Mucosa of descending colon (tissue), 3 donors: ENCODE results near the gene CCT6A. TPM values are rescaled to one million over a fixed set of nuclear protein-coding genes. Genes with fewer than 3 reads are reported as not detected.
A peak's percentile ranks its signal among the peaks of the same experiment; 100 is the strongest.
"Not testable (repeated sequence)": the region's sequence is repeated elsewhere in the genome, so short reads cannot be mapped to it uniquely, and the experiment has no call there.

Source experiments
- ATAC-seq: fragments of 200-7000 bp; cut with Tn5 transposase; one replicate; pipeline ENCODE4 v1.9.1; 2020; ENCODE audit warnings: mild to moderate bottlenecking, moderate library complexity
- DNase-seq, 3 donors: peaks; one replicate each; pipeline ENCODE4 v3.0.0-alpha.2; 2020
- H3K36me3 ChIP-seq: fragments of 200-600 bp; one replicate; pipeline ENCODE4 v1.8.0; 2021; ENCODE audit warnings: low read depth, mild to moderate bottlenecking
- H3K4me1 ChIP-seq: fragments of 200-600 bp; one replicate; pipeline ENCODE4 v1.8.0; 2021; ENCODE audit warnings: low read depth, mild to moderate bottlenecking
- H3K4me3 ChIP-seq: fragments of 200-600 bp; one replicate; pipeline ENCODE4 v1.8.0; 2021; ENCODE audit warnings: mild to moderate bottlenecking
- H3K9me3 ChIP-seq: fragments of 200-600 bp; one replicate; pipeline ENCODE4 v1.8.0; 2021; ENCODE audit warnings: mild to moderate bottlenecking
- CTCF ChIP-seq: fragments of 200-600 bp; IDR thresholded peaks from one replicate; pipeline ENCODE4 v1.8.0; 2022; ENCODE audit warnings: antibody characterized with exemption, mild to moderate bottlenecking
- intact Hi-C, 2 donors: fragments of 100-400 bp; cut with DNase I in 1 of 2; cut with micrococcal nuclease in 1 of 2; formaldehyde crosslinking; loops; one replicate each; pipeline versions ENCODE4 v1.11.0 to v1.11.1; 2022; cut with DNase I, micrococcal nuclease
- total RNA-seq, 3 donors: library from RNA; stranded (reverse); fragmentation: NEBNext Ultra II Directional in 2 of 3; extraction: Animal tissue kit (Norgen Biotek cat#: 25700) in 2 of 3; gene quantifications; one replicate each; pipeline versions ENCODE4 v1.2.1 to v1.2.4, GENCODE V29; 2021 to 2023
- donor health status: DM: no; HTN: no; CAD: no; lungs with moderate emphysema.
- donor health status: DM: no; HTN: no; CAD: no.
- donor health status: DM: no; HTN: yes; CAD: no.

CCT6A gene
- total RNA-seq, 3 donors from 2014 or later = 62.7 to 92.1 (median 83.4) TPM

DNA sequence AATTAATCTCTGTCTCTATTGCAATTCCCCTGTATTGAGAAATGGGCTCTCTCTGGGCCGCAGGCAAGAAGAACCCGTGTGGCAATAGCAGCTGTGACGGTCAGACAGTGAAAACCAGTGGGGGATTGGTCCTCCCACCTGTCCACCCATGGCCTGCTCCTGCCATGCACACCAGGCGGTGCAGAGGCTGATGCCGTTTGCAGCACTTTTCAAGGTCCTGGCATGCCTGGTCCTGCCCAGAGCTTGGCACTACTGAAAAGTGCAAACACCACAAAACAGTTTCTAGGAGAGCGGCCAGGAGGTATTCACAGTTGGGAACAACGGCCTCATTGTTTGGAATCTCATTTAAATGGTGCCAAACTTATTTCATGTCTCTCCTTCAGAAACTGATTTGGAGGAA, 41.9 kb upstream of the CCT6A start:
- intact Hi-C loops = loop anchor here in 1 of 2 donors (10.0 kb wide), 1 partner anchor 65 kb away; no protein-coding TSS in a partner anchor
- DNase-seq (peak in 2 of 3 donors; percentile 35 to 54), ATAC-seq (peak; percentile 86)
- Histone ChIP-seq H3K36me3 (no peaks in the 10 kb centered on the region), H3K4me1 (no peaks in the 10 kb centered on the region), H3K4me3 (no peak overlapping the region), H3K9me3 (no peaks in the 10 kb centered on the region)
- TF ChIP-seq CTCF = no peak

DNA sequence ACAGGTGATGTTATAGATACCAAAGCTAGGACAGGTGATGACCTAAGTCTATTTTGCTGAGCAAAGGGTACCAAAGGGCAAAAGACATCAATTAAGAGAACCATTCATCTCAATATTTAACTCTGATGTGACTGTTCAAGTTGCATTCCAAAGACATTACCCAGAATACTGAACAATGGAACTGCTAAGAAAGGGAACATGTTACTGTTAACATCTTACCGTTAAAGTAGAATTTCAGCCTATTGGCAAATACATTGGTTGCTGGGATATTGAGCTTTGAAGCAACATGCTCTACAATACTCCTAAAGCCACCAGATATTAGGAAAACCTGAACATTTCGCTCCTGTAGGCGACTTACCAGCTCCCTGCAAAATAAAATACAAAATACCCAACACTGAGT, 34.5 kb upstream of the CCT6A start:
- H3K36me3 ChIP-seq, H3K9me3 ChIP-seq, H3K4me3 ChIP-seq, H3K4me1 ChIP-seq, DNase-seq, intact Hi-C loops, ATAC-seq: not testable (repeated sequence)

DNA sequence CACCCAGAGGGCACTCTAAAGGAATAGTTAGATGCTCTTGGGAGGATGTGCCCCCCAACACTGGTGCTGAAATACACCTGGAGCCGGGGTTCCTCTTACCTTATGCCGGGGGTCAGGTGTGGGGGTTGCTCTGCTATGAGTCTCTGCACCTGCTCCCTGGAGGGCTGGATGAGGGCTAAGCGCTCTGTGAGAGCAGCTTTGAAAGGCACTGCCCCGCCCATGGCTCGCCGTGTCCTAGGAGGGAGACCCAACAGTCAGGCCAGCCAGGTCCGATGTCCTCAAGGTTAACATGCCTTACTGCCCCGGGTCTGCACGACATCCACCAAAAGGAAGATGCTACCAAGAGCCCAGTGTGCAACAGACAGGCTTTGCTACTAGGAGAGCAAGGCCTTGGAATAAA, 32.1 kb upstream of the CCT6A start:
- Histone ChIP-seq H3K9me3 (no peaks in the 10 kb centered on the region), H3K4me3 (no peak overlapping the region), H3K4me1 (no peaks in the 10 kb centered on the region), H3K36me3 (no peaks in the 10 kb centered on the region)
- peak in 1 of 3 donors; percentile 31 for DNase-seq
- no peak for ATAC-seq
- TF ChIP-seq CTCF = no peak
- intact Hi-C loops = no loop called here

DNA sequence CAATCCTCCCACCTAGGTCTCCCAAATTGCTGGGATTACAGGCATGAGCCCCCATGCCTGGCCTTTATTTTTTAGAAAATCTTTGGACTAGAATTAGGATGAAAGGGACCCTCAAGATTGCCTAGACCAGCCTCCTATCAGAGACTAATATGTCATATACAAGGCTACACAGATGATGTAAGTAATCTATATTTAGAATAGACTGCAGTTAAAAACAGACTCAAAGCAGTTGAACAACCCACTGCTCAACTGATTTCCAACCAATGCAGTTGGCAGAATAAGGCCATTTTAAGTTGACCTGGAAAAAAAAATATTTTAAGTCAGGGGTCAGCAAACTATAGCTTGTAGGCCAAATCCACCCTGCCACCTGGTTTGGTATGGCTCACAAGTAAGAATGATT, 28.1 kb upstream of the CCT6A start:
- no peak overlapping the region for H3K4me3 ChIP-seq
- no peaks in the 10 kb centered on the region for H3K9me3 ChIP-seq
- H3K4me1 ChIP-seq = no peaks in the 10 kb centered on the region
- DNase-seq (no peak), ATAC-seq (no peak)
- H3K36me3 ChIP-seq = no peaks in the 10 kb centered on the region
- intact Hi-C loops = no loop called here
- no peak for TF ChIP-seq CTCF

GRCh38 chr7:56026538-56026937, 25.0 kb upstream of the CCT6A start:
- no peak for ATAC-seq
- TF ChIP-seq CTCF = no peak
- Histone ChIP-seq H3K4me3 (no peak overlapping the region), H3K4me1 (no peaks in the 10 kb centered on the region), H3K36me3 (no peaks in the 10 kb centered on the region), H3K9me3 (no peaks in the 10 kb centered on the region)
- intact Hi-C loops = no loop called here
- no peak for DNase-seq

- Histone ChIP-seq H3K4me3 (no peak overlapping the region), H3K4me1 (peaks cover 2% of the 10 kb centered on the region), H3K36me3 (no peaks in the 10 kb centered on the region), H3K9me3 (no peaks in the 10 kb centered on the region)
- ATAC-seq (peak; percentile 67), DNase-seq (peak in 1 of 3 donors; percentile 14)
- TF ChIP-seq CTCF = no peak
- intact Hi-C loops = no loop called here
Measured at GRCh38 chr7:56028942-56029630, 22.5 kb upstream of the CCT6A start.
